A549 (cell line): ENCODE measurements around the gene KCNJ1. TPM values are rescaled to one million over a fixed set of nuclear protein-coding genes. Genes with fewer than 3 reads are reported as not detected.

Source experiments
- ATAC-seq, 2 experiments: fragments of 200-7000 bp in 1 of 2; fragments of >200 bp in 1 of 2; cut with Nextera tagmentation in 1 of 2; cut with Tn5 transposase in 1 of 2; 3 replicates each; pipeline versions ENCODE4 v1.8.0 to v1.9.1; 2018 to 2020; ENCODE audit warnings: mild to moderate bottlenecking in 1 of 2, moderate library complexity in 1 of 2
- CTCF ChIA-PET: fragments of 300-600 bp; sonication (Branson Sonifier 250); formaldehyde crosslinking; extraction: SDS; loops from one replicate; lab custom pipeline; 2021; ENCODE audit warnings: antibody characterized with exemption, inconsistent platforms; lab: Yijun Ruan, JAX
- POLR2A ChIA-PET: fragments of 350-600 bp; formaldehyde crosslinking; extraction: SDS; loops from one replicate; lab custom pipeline; 2021; ENCODE audit warnings: antibody characterized with exemption, inconsistent platforms; lab: Yijun Ruan, JAX
- DNase-seq, 2 experiments: peaks; one replicate each; pipeline versions ENCODE4 v3.0.0 to v3.0.0-alpha.2; 2011 to 2016; ENCODE audit warnings: low read depth in 1 of 2, low spot score in 1 of 2
- FAIRE-seq: peaks from 2 replicates; lab custom pipeline; 2011; peaks lifted over from hg19 to GRCh38; lab: Jason Lieb, UNC
- H3K27ac ChIP-seq, 2 experiments: fragments of >200 bp; sonication (Bioruptor Twin); formaldehyde crosslinking; 3 replicates each; pipeline ENCODE4 v1.5.1; 2016 to 2017
- H3K4me1 ChIP-seq: fragments of >200 bp; sonication (Bioruptor Twin); formaldehyde crosslinking; 3 replicates; pipeline ENCODE4 v1.6.1; 2016
- H3K4me2 ChIP-seq: fragments of >200 bp; sonication (Bioruptor Twin); formaldehyde crosslinking; 3 replicates; pipeline ENCODE4 v1.6.1; 2016
- H3K4me3 ChIP-seq: fragments of >200 bp; sonication (Bioruptor Twin); formaldehyde crosslinking; 3 replicates; pipeline ENCODE4 v1.5.1; 2016
- H3K9me3 ChIP-seq: fragments of >200 bp; sonication (Bioruptor Twin); formaldehyde crosslinking; 3 replicates; pipeline ENCODE4 v1.6.1; 2016
- BHLHE40 ChIP-seq: IDR thresholded peaks from 2 replicates; pipeline ENCODE4 v1.6.1; 2012; ENCODE audit warnings: low read depth, low read length, inconsistent platforms
- CBX8 ChIP-seq: fragments of 200-600 bp; sonication (generic); IDR thresholded peaks from 2 replicates; pipeline ENCODE4 v1.6.1; 2016
- CHD2 ChIP-seq: fragments of 150-350 bp; IDR thresholded peaks from 2 replicates; pipeline ENCODE4 v1.6.1; 2014; ENCODE audit warnings: low read length; ENCODE audit not compliant: partially characterized antibody
- E2F6 ChIP-seq: IDR thresholded peaks from 2 replicates; pipeline ENCODE4 v1.6.1; 2012; ENCODE audit warnings: low read depth, borderline replicate concordance
- EHMT2 ChIP-seq: fragments of 200-600 bp; sonication (generic); IDR thresholded peaks from 2 replicates; pipeline ENCODE4 v1.6.1; 2016; ENCODE audit warnings: antibody characterized with exemption, low read depth, mild to moderate bottlenecking, moderate library complexity
- ELK1 ChIP-seq: fragments of 150-350 bp; IDR thresholded peaks from 2 replicates; pipeline ENCODE4 v1.6.1; 2014; ENCODE audit warnings: low read depth, mild to moderate bottlenecking, low read length
- EP300 ChIP-seq, 2 experiments: fragments of >200 bp; sonication (Bioruptor Twin); formaldehyde crosslinking; IDR thresholded peaks; 2 replicates in 1 of 2; 3 replicates in 1 of 2; pipeline ENCODE4 v1.6.1; 2016 to 2017
- ESRRA ChIP-seq: fragments of 150-350 bp; IDR thresholded peaks from 2 replicates; pipeline ENCODE4 v1.6.1; 2014; ENCODE audit warnings: mild to moderate bottlenecking, low read length, borderline replicate concordance
- FOSL2 ChIP-seq, 2 experiments: fragments of 450-650 bp in 1 of 2; fragments of >200 bp in 1 of 2; sonication (Bioruptor Twin) in 1 of 2; formaldehyde crosslinking; IDR thresholded peaks; 2 replicates each; pipeline versions ENCODE4 v1.5.0 to v1.6.1; 2016 to 2020; ENCODE audit warnings: mild to moderate bottlenecking in 1 of 2, moderate library complexity in 1 of 2
- HDAC2 ChIP-seq: fragments of 200-600 bp; sonication (generic); IDR thresholded peaks from 2 replicates; pipeline ENCODE4 v1.6.1; 2016
- HES2 ChIP-seq: fragments of >200 bp; sonication (Bioruptor Twin); formaldehyde crosslinking; IDR thresholded peaks from 2 replicates; pipeline ENCODE4 v1.6.1; 2016
- HMGXB4 ChIP-seq: fragments of 250-450 bp; sonication (Bioruptor Pico); IDR thresholded peaks from 2 replicates; pipeline ENCODE4 v1.5.0; 2021; ENCODE audit warnings: mild to moderate bottlenecking, moderate library complexity, borderline replicate concordance
- HOXA7 ChIP-seq: fragments of 250-450 bp; sonication (Bioruptor Pico); IDR thresholded peaks from 2 replicates; pipeline ENCODE4 v1.5.0; 2020; ENCODE audit warnings: mild to moderate bottlenecking, moderate library complexity
- JUNB ChIP-seq: fragments of >200 bp; sonication (Bioruptor Twin); formaldehyde crosslinking; IDR thresholded peaks from 2 replicates; pipeline ENCODE4 v1.6.1; 2016
- KDM1A ChIP-seq: fragments of 200-600 bp; sonication (generic); IDR thresholded peaks from 2 replicates; pipeline ENCODE4 v1.6.1; 2016; ENCODE audit warnings: low read depth, mild to moderate bottlenecking
- MAFK ChIP-seq: fragments of 450-650 bp; IDR thresholded peaks from 2 replicates; pipeline ENCODE4 v1.6.1; 2014; ENCODE audit not compliant: partially characterized antibody
- MAZ ChIP-seq: fragments of 150-350 bp; IDR thresholded peaks from 2 replicates; pipeline ENCODE4 v1.6.1; 2014; ENCODE audit warnings: antibody characterized with exemption, low read depth, low read length, borderline replicate concordance
- MYC ChIP-seq: IDR thresholded peaks from 2 replicates; pipeline ENCODE4 v1.6.1; 2012; ENCODE audit warnings: mild to moderate bottlenecking, inconsistent platforms, low read length, improper control_type of control experiment, borderline replicate concordance
- PHF8 ChIP-seq: fragments of 200-600 bp; sonication (generic); IDR thresholded peaks from 2 replicates; pipeline ENCODE4 v1.6.1; 2016; ENCODE audit warnings: low read depth, mild to moderate bottlenecking, antibody characterized with exemption, moderate library complexity, borderline replicate concordance
- POLR2AphosphoS2 ChIP-seq: conservative IDR thresholded peaks from 2 replicates; pipeline ENCODE4 v1.6.1; 2012; ENCODE audit warnings: low read length, improper control_type of control experiment, inconsistent platforms
- RCOR1 ChIP-seq: fragments of 150-350 bp; IDR thresholded peaks from 2 replicates; pipeline ENCODE4 v1.6.1; 2014; ENCODE audit warnings: antibody characterized with exemption, low read length, low read depth
- REST ChIP-seq: fragments of 200-600 bp; sonication (generic); IDR thresholded peaks from 2 replicates; pipeline ENCODE4 v1.6.1; 2016; ENCODE audit warnings: antibody characterized with exemption, mild to moderate bottlenecking, moderate library complexity
- SMC3 ChIP-seq: fragments of >200 bp; sonication (Bioruptor Twin); formaldehyde crosslinking; IDR thresholded peaks from 3 replicates; pipeline ENCODE4 v1.6.1; 2018; ENCODE audit warnings: inconsistent platforms
- USF2 ChIP-seq: fragments of 450-650 bp; IDR thresholded peaks from 2 replicates; pipeline ENCODE4 v1.6.1; 2014; ENCODE audit warnings: antibody characterized with exemption
- ZSCAN20 ChIP-seq: fragments of 250-450 bp; sonication (Bioruptor Pico); IDR thresholded peaks from 2 replicates; pipeline ENCODE4 v1.8.0; 2022; ENCODE audit warnings: mild to moderate bottlenecking, moderate library complexity
- WGBS: methylation state at CpG from one replicate; pipeline ENCODE4 v1.1.6; 2017; ENCODE audit errors: missing lambda C conversion rate; 5-methylcytosine and 5-hydroxymethylcytosine counted together
- polyA plus RNA-seq, 4 experiments: library from polyadenylated mRNA; depleted of rRNA in 3 of 4; stranded (reverse); fragments of >200 nt; fragmentation: RNase III in 1 of 4; extraction: RNeasy Plus Mini Kit Qiagen cat#74134 plus additional on column Dnase treatment in 1 of 4; gene quantifications; 2 replicates in 3 of 4; 3 replicates in 1 of 4; pipeline ENCODE4 v1.2.3, GENCODE V29; 2011 to 2017

KCNJ1 gene
- polyA plus RNA-seq, 2 of the 4 experiments (the other 2 are of a cell fraction), result 0.12 TPM; not detected in 1

- no peaks in the 10 kb centered on the region for H3K9me3 ChIP-seq
- CTCF ChIA-PET, result interaction anchor here (1.5 kb wide), 1 partner anchor 56 kb away, joined by 4 read pairs; no protein-coding TSS in a partner anchor
- no peak for DNase-seq
- ATAC-seq, result no peak
- no peak overlapping the region for H3K27ac ChIP-seq
- TF ChIP-seq HES2 (no peak), FOSL2 (IDR thresholded peaks at IDR 0.05) (no peak), FOSL2 (CRISPR knock-in tag; IDR thresholded peaks at IDR 0.05) (no peak), KDM1A (no peak), MYC (no peak), ESRRA (no peak), EHMT2 (no peak), BHLHE40 (no peak), HOXA7 (CRISPR knock-in tag) (no peak), MAZ (no peak), HDAC2 (no peak), EP300 (IDR thresholded peaks at IDR 0.05) (no peak), E2F6 (no peak)
- 55% methylated on average over 4 of the region's 4 CpGs for WGBS
- H3K4me2 ChIP-seq, result no peak overlapping the region
- no peak for FAIRE-seq
- POLR2A ChIA-PET, result no interaction called here
- H3K4me3 ChIP-seq, result no peak overlapping the region
- no peaks in the 10 kb centered on the region for H3K4me1 ChIP-seq
Observed at GRCh38 chr11:128900468-128900867, 33.4 kb upstream of the KCNJ1 start.

- H3K9me3 ChIP-seq, result no peaks in the 10 kb centered on the region
- FAIRE-seq, result no peak
- ATAC-seq, result no peak
- WGBS, result 87% methylated on average over 13 of the region's 13 CpGs
- no peak overlapping the region for H3K4me3 ChIP-seq
- CTCF ChIA-PET, result interaction anchor here (1.0 kb wide), 1 partner anchor 12 kb away, joined by 3 read pairs; no protein-coding TSS in a partner anchor
- H3K4me1 ChIP-seq, result no peaks in the 10 kb centered on the region
- POLR2A ChIA-PET, result no interaction called here
- DNase-seq, result no peak
- no peak overlapping the region for H3K27ac ChIP-seq
- no peak overlapping the region for H3K4me2 ChIP-seq
- TF ChIP-seq FOSL2 (IDR thresholded peaks at IDR 0.05) (no peak), FOSL2 (CRISPR knock-in tag; IDR thresholded peaks at IDR 0.05) (no peak), MAFK (no peak), ELK1 (no peak), SMC3 (no peak), HMGXB4 (CRISPR knock-in tag) (no peak), CHD2 (no peak), REST (no peak), PHF8 (no peak), E2F6 (no peak), CBX8 (no peak), ZSCAN20 (CRISPR knock-in tag) (no peak), KDM1A (no peak), RCOR1 (no peak), MYC (no peak), JUNB (no peak), POLR2AphosphoS2 (no peak), USF2 (no peak)
Observed at GRCh38 chr11:128898580-128899344, 31.7 kb upstream of the KCNJ1 start.
